Measurements from ENCODE around the gene SNAI3.

- TF ChIP-seq POLR2A (IDR thresholded peaks at IDR 0.05), result no peak
- no peak for TF ChIP-seq CTCF (IDR thresholded peaks at IDR 0.05)
These were observed 27.5 kb upstream of the SNAI3 start for GRCh38 chr16:88713568-88714419.

All from uterus (tissue), 2 donors.